Endothelial cell of umbilical vein (primary cell): ENCODE data around the gene ARHGEF28.

ENCODE experiments used
- CTCF ChIP-seq, 2 donors: IDR thresholded peaks; 1 replicate in 1 of 2; 2 replicates in 1 of 2; pipeline ENCODE4 v1.5.1; 2011; ENCODE audit warnings: low read length in 2 of 2, mild to moderate bottlenecking in 2 of 2, moderate library complexity in 2 of 2, control low read depth in 1 of 2, inconsistent platforms in 1 of 2, low read depth in 1 of 2; ENCODE audit not compliant: insufficient read depth in 1 of 2; ENCODE audit errors: extremely low read depth in 1 of 2
- POLR2AphosphoS5 ChIP-seq: IDR thresholded peaks from 2 replicates; pipeline ENCODE4 v1.6.1; 2012; ENCODE audit warnings: low read depth, mild to moderate bottlenecking, control low read depth, low read length, moderate library complexity; ENCODE audit not compliant: insufficient read depth

- TF ChIP-seq CTCF (IDR thresholded peaks at IDR 0.05; ENCODE audit: extremely low read depth in 1 of 2, insufficient read depth in 1 of 2, low read depth in 1 of 2, low read length in 2 of 2) (no peak), POLR2AphosphoS5 (no peak)
Observed at GRCh38 chr5:73692166-73692640, 66.2 kb downstream of the ARHGEF28 start.
